Measurements from ENCODE around the gene STK39.

Gene STK39

GRCh38 chr2:167986223-167986622 is 261.2 kb downstream of the STK39 start:
- DNase-seq = no peak

GRCh38 chr2:167981945-167982344 is 265.4 kb downstream of the STK39 start:
- DNase-seq = no peak

- no peak for DNase-seq
Observed at GRCh38 chr2:167980439-167980838, 267.0 kb downstream of the STK39 start.

GRCh38 chr2:167972746-167973145 is 274.6 kb downstream of the STK39 start:
- no peak for DNase-seq

- no peak for DNase-seq
Observed at GRCh38 chr2:167972020-167972419, 275.4 kb downstream of the STK39 start.

GRCh38 chr2:167966937-167967913 is 280.2 kb downstream of the STK39 start:
- DNase-seq = no peak

- no peak for DNase-seq
Observed at GRCh38 chr2:167965907-167966761, 281.3 kb downstream of the STK39 start.

- no peak for DNase-seq
Observed at GRCh38 chr2:167964650-167965413, 282.6 kb downstream of the STK39 start.

GRCh38 chr2:167963899-167964649 is 283.3 kb downstream of the STK39 start:
- DNase-seq = no peak

GRCh38 chr2:167962436-167963226 is 284.8 kb downstream of the STK39 start:
- DNase-seq = no peak

GRCh38 chr2:167961536-167962048 is 285.8 kb downstream of the STK39 start:
- no peak for DNase-seq

GRCh38 chr2:167960089-167960747 is 287.2 kb downstream of the STK39 start:
- no peak for DNase-seq

GRCh38 chr2:167957662-167958061 is 289.7 kb downstream of the STK39 start:
- DNase-seq = no peak

- no peak for DNase-seq
Observed at GRCh38 chr2:167955264-167955906, 292.0 kb downstream of the STK39 start.

GRCh38 chr2:167954495-167954894 is 292.9 kb downstream of the STK39 start:
- DNase-seq = no peak

GRCh38 chr2:167953776-167954175 is 293.6 kb downstream of the STK39 start:
- no peak for DNase-seq

- no peak for DNase-seq
Observed at GRCh38 chr2:167950571-167950970, 296.8 kb downstream of the STK39 start.

GRCh38 chr2:167946441-167946841 is 301.0 kb downstream of the STK39 start:
- DNase-seq = no peak

GRCh38 chr2:167945660-167946368 is 301.6 kb downstream of the STK39 start:
- DNase-seq = no peak
